ENCODE measurements around the gene MEPCE. TPM values are rescaled to one million over a fixed set of nuclear protein-coding genes. Genes with fewer than 3 reads are reported as not detected.

MEPCE gene
- total and polyA plus RNA-seq, 9 of the 15 experiments (the other 6 are each of a cell fraction or from before 2014, with no cell fraction given), result 10.9 to 76.3 (median 44.1) TPM

DNA sequence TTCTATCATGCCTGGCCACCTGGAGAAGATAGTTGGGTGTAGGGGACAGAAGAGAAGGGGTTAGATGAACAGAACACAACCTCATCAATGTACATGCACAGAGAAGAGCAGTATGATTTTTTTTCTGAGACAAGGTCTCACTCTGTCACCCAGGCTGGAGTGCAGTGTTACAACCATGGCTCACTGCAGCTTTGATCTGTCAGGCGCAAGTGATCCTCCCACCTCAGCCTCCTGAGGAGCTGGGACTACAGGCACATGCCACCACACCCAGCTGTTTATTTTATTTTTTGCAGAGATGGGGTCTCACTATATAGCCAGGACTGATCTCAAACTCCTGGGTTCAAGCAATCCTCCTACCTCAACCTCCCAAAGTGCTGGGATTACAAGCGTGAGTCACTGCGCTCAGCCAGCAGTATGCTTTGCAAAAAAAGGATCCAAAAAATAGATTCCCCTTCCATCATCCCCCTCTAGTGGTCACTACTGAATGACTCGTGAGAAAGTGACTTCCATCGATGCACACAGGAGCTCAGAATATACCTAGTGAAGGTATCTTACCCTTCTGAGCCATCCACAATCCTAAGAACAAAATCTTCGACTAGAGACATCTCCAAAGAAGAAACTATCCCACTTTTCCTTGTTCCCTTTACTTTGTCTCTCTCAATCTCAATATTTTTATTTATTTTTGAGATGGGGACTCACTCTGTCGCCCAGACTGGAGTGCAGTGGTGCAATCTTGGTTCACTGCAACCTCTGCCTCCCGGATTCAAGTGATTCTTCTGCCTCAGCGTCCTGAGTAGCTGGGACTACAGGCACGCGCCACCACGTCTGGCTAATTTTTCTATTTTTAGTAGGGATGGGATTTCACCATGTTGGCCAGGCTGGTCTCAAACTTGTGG, 22.1 kb upstream of the MEPCE start (continued):
- TF ChIP-seq MBD2 (IDR thresholded peaks at IDR 0.05; ENCODE audit: borderline replicate concordance, low read depth) (no peak), CBX8 (IDR thresholded peaks at IDR 0.05; ENCODE audit: borderline replicate concordance, extremely low read depth, low read depth, low read length, poor library complexity, severe bottlenecking) (no peak), SIX5 (IDR thresholded peaks at IDR 0.05; ENCODE audit: borderline replicate concordance in 1 of 2, insufficient read depth in 1 of 2, low read depth in 1 of 2, low read length in 2 of 2) (no peak), ZKSCAN1 (IDR thresholded peaks at IDR 0.05; ENCODE audit: low read depth, low read length) (no peak), C11orf30 (IDR thresholded peaks at IDR 0.05; ENCODE audit: low read depth) (peak; percentile 52; the same call in 1 of the 2 replicates), KAT2B (IDR thresholded peaks at IDR 0.05; ENCODE audit: low read depth, low read length) (no peak), JUND (IDR thresholded peaks at IDR 0.05; ENCODE audit: borderline replicate concordance, low read depth, low read length) (peak; percentile 81), JUND (tag; IDR thresholded peaks at IDR 0.05; ENCODE audit: borderline replicate concordance, low read depth, low read length) (peak; percentile 62; the same call in 1 of the 3 replicates), BHLHE40 (IDR thresholded peaks at IDR 0.05; ENCODE audit: low read length) (0 out of 2 replicates have a peak, but pooled peaks have one; percentile 5), XRCC5 (IDR thresholded peaks at IDR 0.05; ENCODE audit: low read depth, low read length) (no peak), FOXA1 (IDR thresholded peaks at IDR 0.05; ENCODE audit: borderline replicate concordance) (no peak)
- TF ChIP-seq, protein P1, sequence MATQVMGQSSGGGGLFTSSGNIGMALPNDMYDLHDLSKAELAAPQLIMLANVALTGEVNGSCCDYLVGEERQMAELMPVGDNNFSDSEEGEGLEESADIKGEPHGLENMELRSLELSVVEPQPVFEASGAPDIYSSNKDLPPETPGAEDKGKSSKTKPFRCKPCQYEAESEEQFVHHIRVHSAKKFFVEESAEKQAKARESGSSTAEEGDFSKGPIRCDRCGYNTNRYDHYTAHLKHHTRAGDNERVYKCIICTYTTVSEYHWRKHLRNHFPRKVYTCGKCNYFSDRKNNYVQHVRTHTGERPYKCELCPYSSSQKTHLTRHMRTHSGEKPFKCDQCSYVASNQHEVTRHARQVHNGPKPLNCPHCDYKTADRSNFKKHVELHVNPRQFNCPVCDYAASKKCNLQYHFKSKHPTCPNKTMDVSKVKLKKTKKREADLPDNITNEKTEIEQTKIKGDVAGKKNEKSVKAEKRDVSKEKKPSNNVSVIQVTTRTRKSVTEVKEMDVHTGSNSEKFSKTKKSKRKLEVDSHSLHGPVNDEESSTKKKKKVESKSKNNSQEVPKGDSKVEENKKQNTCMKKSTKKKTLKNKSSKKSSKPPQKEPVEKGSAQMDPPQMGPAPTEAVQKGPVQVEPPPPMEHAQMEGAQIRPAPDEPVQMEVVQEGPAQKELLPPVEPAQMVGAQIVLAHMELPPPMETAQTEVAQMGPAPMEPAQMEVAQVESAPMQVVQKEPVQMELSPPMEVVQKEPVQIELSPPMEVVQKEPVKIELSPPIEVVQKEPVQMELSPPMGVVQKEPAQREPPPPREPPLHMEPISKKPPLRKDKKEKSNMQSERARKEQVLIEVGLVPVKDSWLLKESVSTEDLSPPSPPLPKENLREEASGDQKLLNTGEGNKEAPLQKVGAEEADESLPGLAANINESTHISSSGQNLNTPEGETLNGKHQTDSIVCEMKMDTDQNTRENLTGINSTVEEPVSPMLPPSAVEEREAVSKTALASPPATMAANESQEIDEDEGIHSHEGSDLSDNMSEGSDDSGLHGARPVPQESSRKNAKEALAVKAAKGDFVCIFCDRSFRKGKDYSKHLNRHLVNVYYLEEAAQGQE (IDR thresholded peaks at IDR 0.05; ENCODE audit: borderline replicate concordance), result peak; percentile 65; the same call in 1 of the 2 replicates
- TF ChIP-seq, protein P1 (CRISPR knock-in tag; IDR thresholded peaks at IDR 0.05; ENCODE audit: low read depth), result no peak
- TF ChIP-seq, protein P2, sequence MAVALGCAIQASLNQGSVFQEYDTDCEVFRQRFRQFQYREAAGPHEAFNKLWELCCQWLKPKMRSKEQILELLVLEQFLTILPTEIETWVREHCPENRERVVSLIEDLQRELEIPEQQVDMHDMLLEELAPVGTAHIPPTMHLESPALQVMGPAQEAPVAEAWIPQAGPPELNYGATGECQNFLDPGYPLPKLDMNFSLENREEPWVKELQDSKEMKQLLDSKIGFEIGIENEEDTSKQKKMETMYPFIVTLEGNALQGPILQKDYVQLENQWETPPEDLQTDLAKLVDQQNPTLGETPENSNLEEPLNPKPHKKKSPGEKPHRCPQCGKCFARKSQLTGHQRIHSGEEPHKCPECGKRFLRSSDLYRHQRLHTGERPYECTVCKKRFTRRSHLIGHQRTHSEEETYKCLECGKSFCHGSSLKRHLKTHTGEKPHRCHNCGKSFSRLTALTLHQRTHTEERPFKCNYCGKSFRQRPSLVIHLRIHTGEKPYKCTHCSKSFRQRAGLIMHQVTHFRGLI (CRISPR knock-in tag; IDR thresholded peaks at IDR 0.05), result no peak
